HEK293 (cell line): ENCODE measurements around the gene TMPRSS7.
A peak's percentile ranks its signal among the peaks of the same experiment; 100 is the strongest.

ENCODE experiments used
- CTCF ChIA-PET: fragments of 350-600 bp; formaldehyde crosslinking; extraction: SDS; loops from one replicate; lab custom pipeline; 2021; ENCODE audit warnings: antibody characterized with exemption; lab: Yijun Ruan, JAX
- POLR2A ChIA-PET: fragments of 300-600 bp; formaldehyde crosslinking; extraction: SDS; loops from one replicate; lab custom pipeline; 2020; ENCODE audit warnings: antibody characterized with exemption, inconsistent platforms; lab: Yijun Ruan, JAX
- H3K27ac ChIP-seq: fragments of 200-500 bp; sonication (Bioruptor generic); 2 replicates; pipeline ENCODE4 v1.5.1; 2014; ENCODE audit warnings: low read depth, low read length, control low read depth, inconsistent platforms; ENCODE audit errors: extremely low read depth
- H3K36me3 ChIP-seq, 2 experiments: fragments of 200-500 bp in 1 of 2; sonication (Bioruptor generic) in 1 of 2; 1 replicate in 1 of 2; 2 replicates in 1 of 2; pipeline ENCODE4 v1.5.1; 2014 to 2017; ENCODE audit warnings: inconsistent platforms in 2 of 2, low read length in 2 of 2; ENCODE audit not compliant: control insufficient read depth in 2 of 2, insufficient read depth in 1 of 2
- H3K4me1 ChIP-seq: fragments of 200-500 bp; sonication (Bioruptor generic); 2 replicates; pipeline ENCODE4 v1.5.1; 2014; ENCODE audit warnings: mild to moderate bottlenecking, low read length, inconsistent platforms; ENCODE audit not compliant: control insufficient read depth, insufficient read depth
- H3K4me3 ChIP-seq: 2 replicates; pipeline ENCODE4 v1.5.1; 2011; ENCODE audit warnings: low read depth, mild to moderate bottlenecking, control low read depth, low read length, moderate library complexity
- H3K9me3 ChIP-seq: fragments of 200-500 bp; sonication (Bioruptor generic); 2 replicates; pipeline ENCODE4 v1.5.1; 2014; ENCODE audit warnings: low read depth, low read length, inconsistent platforms; ENCODE audit not compliant: control insufficient read depth, insufficient read depth
- HOXA7 ChIP-seq: sonication (generic); formaldehyde crosslinking; IDR thresholded peaks from 2 replicates; pipeline ENCODE4 v1.8.1; 2022; ENCODE audit warnings: missing genetic modification reagents, borderline replicate concordance
- KLF8 ChIP-seq: fragments of 450-650 bp; formaldehyde crosslinking; IDR thresholded peaks from 2 replicates; pipeline ENCODE4 v1.5.1; 2016; ENCODE audit warnings: missing biosample characterization, missing genetic modification characterization
- PRDM1 ChIP-seq: fragments of 450-650 bp; formaldehyde crosslinking; IDR thresholded peaks from 2 replicates; pipeline ENCODE4; 2016; ENCODE audit warnings: missing biosample characterization, missing genetic modification characterization
- SP3 ChIP-seq: fragments of 450-650 bp; formaldehyde crosslinking; IDR thresholded peaks from 2 replicates; pipeline ENCODE4 v1.5.1; 2016; ENCODE audit warnings: missing biosample characterization, missing genetic modification characterization
- SP7 ChIP-seq: fragments of 450-650 bp; formaldehyde crosslinking; IDR thresholded peaks from 2 replicates; pipeline ENCODE4 v1.5.1; 2016; ENCODE audit warnings: missing biosample characterization, missing genetic modification characterization
- ZNF211 ChIP-seq: fragments of 450-650 bp; formaldehyde crosslinking; IDR thresholded peaks from 2 replicates; pipeline ENCODE4 v1.5.1; 2016; ENCODE audit warnings: low read depth, missing biosample characterization, missing genetic modification characterization
- ZNF426 ChIP-seq: fragments of 450-650 bp; formaldehyde crosslinking; IDR thresholded peaks from 2 replicates; pipeline ENCODE4 v1.5.1; 2017; ENCODE audit warnings: missing biosample characterization, missing genetic modification characterization, mild to moderate bottlenecking, inconsistent platforms, moderate library complexity
- ZNF514 ChIP-seq: fragments of 450-650 bp; formaldehyde crosslinking; IDR thresholded peaks from 2 replicates; pipeline ENCODE4 v1.5.1; 2016; ENCODE audit warnings: missing biosample characterization, missing genetic modification characterization
- ZNF561 ChIP-seq: fragments of 450-650 bp; IDR thresholded peaks from 2 replicates; pipeline ENCODE4 v1.5.1; 2018; ENCODE audit warnings: missing biosample characterization, missing genetic modification characterization, borderline replicate concordance
- ZNF777 ChIP-seq: fragments of 450-650 bp; formaldehyde crosslinking; IDR thresholded peaks from 2 replicates; pipeline ENCODE4 v1.5.1; 2017; ENCODE audit warnings: missing biosample characterization, missing genetic modification characterization, borderline replicate concordance
- TF ChIP-seq, protein P1 (sequence below): fragments of 450-650 bp; formaldehyde crosslinking; IDR thresholded peaks from 2 replicates; pipeline ENCODE4 v1.5.1; 2016; ENCODE audit warnings: missing biosample characterization, missing genetic modification characterization
- TF ChIP-seq, protein P2 (sequence below): fragments of 450-650 bp; formaldehyde crosslinking; IDR thresholded peaks from 2 replicates; pipeline ENCODE4 v1.5.1; 2016; ENCODE audit warnings: missing biosample characterization, missing genetic modification characterization
- TF ChIP-seq, protein P3 (sequence below): fragments of 450-650 bp; formaldehyde crosslinking; IDR thresholded peaks from 2 replicates; pipeline ENCODE4 v1.5.1; 2016; ENCODE audit warnings: missing biosample characterization, missing genetic modification characterization, borderline replicate concordance
- TF ChIP-seq, protein P4 (sequence below): fragments of 450-650 bp; formaldehyde crosslinking; IDR thresholded peaks from 2 replicates; pipeline ENCODE4 v1.5.1; 2016; ENCODE audit warnings: missing biosample characterization, missing genetic modification characterization
- TF ChIP-seq, protein P5 (sequence below): fragments of 450-650 bp; formaldehyde crosslinking; IDR thresholded peaks from 2 replicates; pipeline ENCODE4 v1.5.1; 2016; ENCODE audit warnings: missing biosample characterization, missing genetic modification characterization
- TF ChIP-seq, protein P6 (sequence below): fragments of 450-650 bp; formaldehyde crosslinking; IDR thresholded peaks from 2 replicates; pipeline ENCODE4 v1.5.1; 2016; ENCODE audit warnings: missing biosample characterization, missing genetic modification characterization
- TF ChIP-seq, protein P7 (sequence below): fragments of 450-650 bp; formaldehyde crosslinking; IDR thresholded peaks from 2 replicates; pipeline ENCODE4 v1.5.1; 2016; ENCODE audit warnings: missing biosample characterization, missing genetic modification characterization

Gene TMPRSS7

DNA sequence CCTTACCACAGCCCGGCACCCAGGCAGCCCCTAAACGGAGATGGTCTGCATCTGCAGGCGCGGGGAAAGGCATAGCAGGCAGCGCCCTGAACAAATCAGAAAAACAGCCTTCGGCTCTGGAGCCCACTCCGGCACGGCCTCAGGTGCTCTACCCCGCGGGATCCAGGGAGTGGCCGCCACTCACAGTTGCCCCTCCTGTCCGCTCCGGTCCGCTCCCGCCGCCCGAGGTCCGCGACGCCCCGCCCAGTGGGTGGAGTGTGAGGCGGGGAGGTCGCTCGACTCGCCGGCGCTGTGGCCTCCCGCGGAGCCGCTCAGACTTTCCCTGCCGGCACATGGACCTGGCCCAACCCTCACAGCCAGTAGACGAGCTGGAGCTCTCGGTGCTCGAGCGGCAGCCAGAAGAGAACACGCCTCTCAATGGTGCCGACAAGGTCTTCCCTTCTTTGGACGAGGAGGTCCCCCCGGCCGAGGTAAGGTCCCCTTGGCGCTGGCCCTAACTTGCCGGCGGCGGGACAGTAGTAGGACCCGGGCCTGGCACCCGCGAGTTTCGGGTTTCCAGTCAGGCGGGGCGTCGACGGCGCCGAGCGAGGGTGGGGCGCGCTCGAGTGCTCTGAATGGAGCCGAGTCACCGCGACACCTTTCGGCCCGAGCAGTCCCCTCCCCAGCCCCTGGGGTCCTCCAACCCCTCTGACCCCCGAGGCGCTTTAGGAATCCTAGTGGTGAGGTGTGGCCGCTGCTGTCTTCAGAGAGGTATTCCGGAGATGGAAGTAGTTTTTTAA is 51.7 kb downstream of the TMPRSS7 start, which contains the start of gene C3orf52:
Gene C3orf52 (plus strand): TSS at position 314 of the 779 bp plus-strand sequence. CDS start 19 bp downstream, at position 333.
- peak within 1 kb of the TSS; percentile 41 for H3K4me3 ChIP-seq
- peaks cover 14% of the 10 kb centered on the region; the same call in 1 of the 2 replicates for H3K4me1 ChIP-seq
- ChIA-PET CTCF (no interaction called here), POLR2A (interaction anchor here (0.8 to 2.7 kb wide), 2 partner anchors 11 to 108 kb away, joined by 3 to 11 read pairs; partner anchors contain the start of gene ABHD10)
- no peaks in the 10 kb centered on the region for H3K36me3 ChIP-seq
- no peaks in the 10 kb centered on the region for H3K9me3 ChIP-seq
- peak within 1 kb of the TSS; percentile 78 for H3K27ac ChIP-seq
- TF ChIP-seq, protein P1, sequence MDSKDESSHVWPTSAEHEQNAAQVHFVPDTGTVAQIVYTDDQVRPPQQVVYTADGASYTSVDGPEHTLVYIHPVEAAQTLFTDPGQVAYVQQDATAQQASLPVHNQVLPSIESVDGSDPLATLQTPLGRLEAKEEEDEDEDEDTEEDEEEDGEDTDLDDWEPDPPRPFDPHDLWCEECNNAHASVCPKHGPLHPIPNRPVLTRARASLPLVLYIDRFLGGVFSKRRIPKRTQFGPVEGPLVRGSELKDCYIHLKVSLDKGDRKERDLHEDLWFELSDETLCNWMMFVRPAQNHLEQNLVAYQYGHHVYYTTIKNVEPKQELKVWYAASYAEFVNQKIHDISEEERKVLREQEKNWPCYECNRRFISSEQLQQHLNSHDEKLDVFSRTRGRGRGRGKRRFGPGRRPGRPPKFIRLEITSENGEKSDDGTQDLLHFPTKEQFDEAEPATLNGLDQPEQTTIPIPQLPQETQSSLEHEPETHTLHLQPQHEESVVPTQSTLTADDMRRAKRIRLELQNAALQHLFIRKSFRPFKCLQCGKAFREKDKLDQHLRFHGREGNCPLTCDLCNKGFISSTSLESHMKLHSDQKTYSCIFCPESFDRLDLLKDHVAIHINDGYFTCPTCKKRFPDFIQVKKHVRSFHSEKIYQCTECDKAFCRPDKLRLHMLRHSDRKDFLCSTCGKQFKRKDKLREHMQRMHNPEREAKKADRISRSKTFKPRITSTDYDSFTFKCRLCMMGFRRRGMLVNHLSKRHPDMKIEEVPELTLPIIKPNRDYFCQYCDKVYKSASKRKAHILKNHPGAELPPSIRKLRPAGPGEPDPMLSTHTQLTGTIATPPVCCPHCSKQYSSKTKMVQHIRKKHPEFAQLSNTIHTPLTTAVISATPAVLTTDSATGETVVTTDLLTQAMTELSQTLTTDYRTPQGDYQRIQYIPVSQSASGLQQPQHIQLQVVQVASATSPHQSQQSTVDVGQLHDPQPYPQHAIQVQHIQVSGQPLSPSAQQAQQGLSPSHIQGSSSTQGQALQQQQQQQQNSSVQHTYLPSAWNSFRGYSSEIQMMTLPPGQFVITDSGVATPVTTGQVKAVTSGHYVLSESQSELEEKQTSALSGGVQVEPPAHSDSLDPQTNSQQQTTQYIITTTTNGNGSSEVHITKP (tag by site-specific recombination): peak; percentile 94
- TF ChIP-seq ZNF426 (tag by site-specific recombination): no peak
- TF ChIP-seq SP3 (tag by site-specific recombination): peak; percentile 85
- TF ChIP-seq, protein P2, sequence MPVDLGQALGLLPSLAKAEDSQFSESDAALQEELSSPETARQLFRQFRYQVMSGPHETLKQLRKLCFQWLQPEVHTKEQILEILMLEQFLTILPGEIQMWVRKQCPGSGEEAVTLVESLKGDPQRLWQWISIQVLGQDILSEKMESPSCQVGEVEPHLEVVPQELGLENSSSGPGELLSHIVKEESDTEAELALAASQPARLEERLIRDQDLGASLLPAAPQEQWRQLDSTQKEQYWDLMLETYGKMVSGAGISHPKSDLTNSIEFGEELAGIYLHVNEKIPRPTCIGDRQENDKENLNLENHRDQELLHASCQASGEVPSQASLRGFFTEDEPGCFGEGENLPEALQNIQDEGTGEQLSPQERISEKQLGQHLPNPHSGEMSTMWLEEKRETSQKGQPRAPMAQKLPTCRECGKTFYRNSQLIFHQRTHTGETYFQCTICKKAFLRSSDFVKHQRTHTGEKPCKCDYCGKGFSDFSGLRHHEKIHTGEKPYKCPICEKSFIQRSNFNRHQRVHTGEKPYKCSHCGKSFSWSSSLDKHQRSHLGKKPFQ: no peak
- no peak for TF ChIP-seq ZNF211
- no peak for TF ChIP-seq ZNF514 (tag by site-specific recombination)
- no peak for TF ChIP-seq HOXA7
- TF ChIP-seq, protein P3, sequence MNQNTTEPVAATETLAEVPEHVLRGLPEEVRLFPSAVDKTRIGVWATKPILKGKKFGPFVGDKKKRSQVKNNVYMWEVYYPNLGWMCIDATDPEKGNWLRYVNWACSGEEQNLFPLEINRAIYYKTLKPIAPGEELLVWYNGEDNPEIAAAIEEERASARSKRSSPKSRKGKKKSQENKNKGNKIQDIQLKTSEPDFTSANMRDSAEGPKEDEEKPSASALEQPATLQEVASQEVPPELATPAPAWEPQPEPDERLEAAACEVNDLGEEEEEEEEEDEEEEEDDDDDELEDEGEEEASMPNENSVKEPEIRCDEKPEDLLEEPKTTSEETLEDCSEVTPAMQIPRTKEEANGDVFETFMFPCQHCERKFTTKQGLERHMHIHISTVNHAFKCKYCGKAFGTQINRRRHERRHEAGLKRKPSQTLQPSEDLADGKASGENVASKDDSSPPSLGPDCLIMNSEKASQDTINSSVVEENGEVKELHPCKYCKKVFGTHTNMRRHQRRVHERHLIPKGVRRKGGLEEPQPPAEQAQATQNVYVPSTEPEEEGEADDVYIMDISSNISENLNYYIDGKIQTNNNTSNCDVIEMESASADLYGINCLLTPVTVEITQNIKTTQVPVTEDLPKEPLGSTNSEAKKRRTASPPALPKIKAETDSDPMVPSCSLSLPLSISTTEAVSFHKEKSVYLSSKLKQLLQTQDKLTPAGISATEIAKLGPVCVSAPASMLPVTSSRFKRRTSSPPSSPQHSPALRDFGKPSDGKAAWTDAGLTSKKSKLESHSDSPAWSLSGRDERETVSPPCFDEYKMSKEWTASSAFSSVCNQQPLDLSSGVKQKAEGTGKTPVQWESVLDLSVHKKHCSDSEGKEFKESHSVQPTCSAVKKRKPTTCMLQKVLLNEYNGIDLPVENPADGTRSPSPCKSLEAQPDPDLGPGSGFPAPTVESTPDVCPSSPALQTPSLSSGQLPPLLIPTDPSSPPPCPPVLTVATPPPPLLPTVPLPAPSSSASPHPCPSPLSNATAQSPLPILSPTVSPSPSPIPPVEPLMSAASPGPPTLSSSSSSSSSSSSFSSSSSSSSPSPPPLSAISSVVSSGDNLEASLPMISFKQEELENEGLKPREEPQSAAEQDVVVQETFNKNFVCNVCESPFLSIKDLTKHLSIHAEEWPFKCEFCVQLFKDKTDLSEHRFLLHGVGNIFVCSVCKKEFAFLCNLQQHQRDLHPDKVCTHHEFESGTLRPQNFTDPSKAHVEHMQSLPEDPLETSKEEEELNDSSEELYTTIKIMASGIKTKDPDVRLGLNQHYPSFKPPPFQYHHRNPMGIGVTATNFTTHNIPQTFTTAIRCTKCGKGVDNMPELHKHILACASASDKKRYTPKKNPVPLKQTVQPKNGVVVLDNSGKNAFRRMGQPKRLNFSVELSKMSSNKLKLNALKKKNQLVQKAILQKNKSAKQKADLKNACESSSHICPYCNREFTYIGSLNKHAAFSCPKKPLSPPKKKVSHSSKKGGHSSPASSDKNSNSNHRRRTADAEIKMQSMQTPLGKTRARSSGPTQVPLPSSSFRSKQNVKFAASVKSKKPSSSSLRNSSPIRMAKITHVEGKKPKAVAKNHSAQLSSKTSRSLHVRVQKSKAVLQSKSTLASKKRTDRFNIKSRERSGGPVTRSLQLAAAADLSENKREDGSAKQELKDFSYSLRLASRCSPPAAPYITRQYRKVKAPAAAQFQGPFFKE: no peak
- peak; percentile 84 for TF ChIP-seq KLF8 (tag by site-specific recombination)
- TF ChIP-seq, protein P4, sequence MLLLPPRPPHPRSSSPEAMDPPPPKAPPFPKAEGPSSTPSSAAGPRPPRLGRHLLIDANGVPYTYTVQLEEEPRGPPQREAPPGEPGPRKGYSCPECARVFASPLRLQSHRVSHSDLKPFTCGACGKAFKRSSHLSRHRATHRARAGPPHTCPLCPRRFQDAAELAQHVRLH (tag by site-specific recombination): no peak
- TF ChIP-seq, protein P5, sequence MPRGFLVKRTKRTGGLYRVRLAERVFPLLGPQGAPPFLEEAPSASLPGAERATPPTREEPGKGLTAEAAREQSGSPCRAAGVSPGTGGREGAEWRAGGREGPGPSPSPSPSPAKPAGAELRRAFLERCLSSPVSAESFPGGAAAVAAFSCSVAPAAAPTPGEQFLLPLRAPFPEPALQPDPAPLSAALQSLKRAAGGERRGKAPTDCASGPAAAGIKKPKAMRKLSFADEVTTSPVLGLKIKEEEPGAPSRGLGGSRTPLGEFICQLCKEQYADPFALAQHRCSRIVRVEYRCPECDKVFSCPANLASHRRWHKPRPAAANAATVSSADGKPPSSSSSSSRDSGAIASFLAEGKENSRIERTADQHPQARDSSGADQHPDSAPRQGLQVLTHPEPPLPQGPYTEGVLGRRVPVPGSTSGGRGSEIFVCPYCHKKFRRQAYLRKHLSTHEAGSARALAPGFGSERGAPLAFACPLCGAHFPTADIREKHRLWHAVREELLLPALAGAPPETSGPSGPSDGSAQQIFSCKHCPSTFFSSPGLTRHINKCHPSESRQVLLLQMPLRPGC (tag by site-specific recombination): 0 out of 2 replicates have a peak, but pooled peaks have one; percentile 6
- TF ChIP-seq, protein P6, sequence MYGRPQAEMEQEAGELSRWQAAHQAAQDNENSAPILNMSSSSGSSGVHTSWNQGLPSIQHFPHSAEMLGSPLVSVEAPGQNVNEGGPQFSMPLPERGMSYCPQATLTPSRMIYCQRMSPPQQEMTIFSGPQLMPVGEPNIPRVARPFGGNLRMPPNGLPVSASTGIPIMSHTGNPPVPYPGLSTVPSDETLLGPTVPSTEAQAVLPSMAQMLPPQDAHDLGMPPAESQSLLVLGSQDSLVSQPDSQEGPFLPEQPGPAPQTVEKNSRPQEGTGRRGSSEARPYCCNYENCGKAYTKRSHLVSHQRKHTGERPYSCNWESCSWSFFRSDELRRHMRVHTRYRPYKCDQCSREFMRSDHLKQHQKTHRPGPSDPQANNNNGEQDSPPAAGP (tag by site-specific recombination): peak; percentile 86
- 0 out of 2 replicates have a peak, but pooled peaks have one; percentile 46 for TF ChIP-seq ZNF777 (tag by site-specific recombination)
- peak; percentile 66 for TF ChIP-seq PRDM1
- TF ChIP-seq SP7 (tag by site-specific recombination): peak; percentile 87
- TF ChIP-seq, protein P7, sequence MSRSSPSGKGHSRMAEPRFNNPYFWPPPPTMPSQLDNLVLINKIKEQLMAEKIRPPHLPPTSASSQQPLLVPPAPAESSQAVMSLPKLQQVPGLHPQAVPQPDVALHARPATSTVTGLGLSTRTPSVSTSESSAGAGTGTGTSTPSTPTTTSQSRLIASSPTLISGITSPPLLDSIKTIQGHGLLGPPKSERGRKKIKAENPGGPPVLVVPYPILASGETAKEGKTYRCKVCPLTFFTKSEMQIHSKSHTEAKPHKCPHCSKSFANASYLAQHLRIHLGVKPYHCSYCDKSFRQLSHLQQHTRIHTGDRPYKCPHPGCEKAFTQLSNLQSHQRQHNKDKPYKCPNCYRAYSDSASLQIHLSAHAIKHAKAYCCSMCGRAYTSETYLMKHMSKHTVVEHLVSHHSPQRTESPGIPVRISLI (tag by site-specific recombination): 0 out of 2 replicates have a peak, but pooled peaks have one; percentile 20
- TF ChIP-seq ZNF561 (tag by site-specific recombination): peak; percentile 66; the same call in 1 of the 2 replicates
